Activated T-cell treated with anti-CD3 and anti-CD28 coated beads, Interleukin-2, amount 50 U/mL, for 24 hours (primary cell): ENCODE measurements around the gene ARHGAP26.

Experiments
- DNase-seq: peaks from one replicate; pipeline ENCODE4 v3.0.0-alpha.2; 2020
- H3K27ac Mint-ChIP-seq: 2 replicates; pipeline ENCODE4 v1.8.0; 2020; ENCODE audit warnings: mild to moderate bottlenecking, mixed read lengths
- H3K27me3 Mint-ChIP-seq: 2 replicates; pipeline ENCODE4 v1.8.0; 2020; ENCODE audit warnings: mixed read lengths
- H3K36me3 Mint-ChIP-seq: 2 replicates; pipeline ENCODE4 v1.8.0; 2020; ENCODE audit warnings: low read depth, mixed read lengths
- H3K4me1 Mint-ChIP-seq: 2 replicates; pipeline ENCODE4 v1.8.0; 2020; ENCODE audit warnings: low read depth, mixed read lengths
- H3K4me3 Mint-ChIP-seq: 2 replicates; pipeline ENCODE4 v1.8.0; 2020; ENCODE audit warnings: mild to moderate bottlenecking, moderate library complexity, mixed read lengths
- H3K9me3 Mint-ChIP-seq: 2 replicates; pipeline ENCODE4 v1.8.0; 2020; ENCODE audit warnings: mixed read lengths

ARHGAP26 gene

DNA sequence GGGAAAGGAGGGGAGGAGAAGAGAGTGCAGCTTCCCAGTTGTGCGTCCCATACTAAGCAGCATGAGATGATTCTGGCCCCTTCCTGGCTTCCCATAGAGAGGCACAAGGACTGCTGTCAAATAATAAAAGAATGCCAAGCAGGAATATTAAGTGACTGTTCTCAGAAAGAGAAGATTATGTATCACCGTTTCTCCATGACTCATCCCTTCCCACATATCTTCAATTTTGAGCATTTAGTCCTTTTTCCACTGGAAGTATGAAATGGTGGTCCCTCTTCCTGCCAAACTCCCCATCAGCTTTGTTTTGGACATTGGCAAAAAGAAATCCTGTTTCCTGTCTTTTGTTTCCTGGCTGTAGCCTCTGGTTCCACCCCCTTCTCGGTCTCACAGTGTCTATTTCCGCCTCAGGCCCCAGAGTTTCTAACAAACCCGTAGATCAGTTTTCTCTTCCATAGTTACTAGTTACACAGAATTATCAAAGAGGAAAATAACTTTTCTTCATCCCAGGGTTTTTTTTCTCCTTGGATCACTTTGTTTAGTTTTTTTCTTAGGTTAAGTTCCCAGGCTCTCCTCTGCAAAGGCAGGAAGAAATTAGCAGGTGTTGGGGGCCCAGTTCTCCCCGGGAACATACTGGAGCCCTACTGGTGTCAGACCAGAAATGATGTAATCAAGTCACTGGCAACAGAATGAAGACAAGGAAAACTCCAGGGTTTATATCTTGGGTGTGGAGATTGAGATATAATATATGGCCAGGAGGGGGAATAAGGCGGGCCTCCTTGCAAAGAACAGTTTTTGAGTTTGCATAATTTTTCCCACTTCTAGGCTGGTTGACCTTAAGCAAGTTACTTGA lies 26.4 kb upstream of the ARHGAP26 start:
- no peak overlapping the region for H3K27ac Mint-ChIP-seq
- no peaks in the 10 kb centered on the region for H3K36me3 Mint-ChIP-seq

DNA sequence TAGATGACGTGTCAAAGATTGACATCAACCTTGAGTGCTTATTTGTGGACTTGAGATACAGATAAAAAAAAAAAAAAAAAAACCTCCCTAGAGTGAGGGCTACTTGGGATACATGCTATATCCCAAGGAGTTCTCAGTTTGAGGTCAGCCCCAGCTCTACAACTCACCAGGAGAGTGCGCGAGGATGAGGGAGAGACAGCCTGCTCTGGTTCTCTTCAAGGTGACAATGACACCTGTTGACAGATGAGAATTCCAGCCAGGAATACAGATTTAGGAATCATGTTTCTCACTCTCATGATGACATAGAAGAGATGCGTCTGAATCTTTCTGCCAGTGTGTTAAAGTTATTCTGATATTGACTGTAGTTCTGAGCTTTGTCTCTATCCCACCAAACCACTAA lies 24.9 kb upstream of the ARHGAP26 start:
- no peak overlapping the region for H3K4me3 Mint-ChIP-seq
- no peak overlapping the region for H3K27ac Mint-ChIP-seq
- H3K4me1 Mint-ChIP-seq = peaks cover 26% of the 10 kb centered on the region
- H3K9me3 Mint-ChIP-seq = no peaks in the 10 kb centered on the region
- no peak for DNase-seq
- H3K27me3 Mint-ChIP-seq = no peaks in the 10 kb centered on the region
- H3K36me3 Mint-ChIP-seq = no peaks in the 10 kb centered on the region

More for the DNA sequence above, 26.4 kb upstream of the ARHGAP26 start:
- no peak for DNase-seq
- Mint-ChIP-seq H3K4me1 (peaks cover 13% of the 10 kb centered on the region), H3K27me3 (no peaks in the 10 kb centered on the region), H3K9me3 (no peaks in the 10 kb centered on the region), H3K4me3 (no peak overlapping the region)

DNA sequence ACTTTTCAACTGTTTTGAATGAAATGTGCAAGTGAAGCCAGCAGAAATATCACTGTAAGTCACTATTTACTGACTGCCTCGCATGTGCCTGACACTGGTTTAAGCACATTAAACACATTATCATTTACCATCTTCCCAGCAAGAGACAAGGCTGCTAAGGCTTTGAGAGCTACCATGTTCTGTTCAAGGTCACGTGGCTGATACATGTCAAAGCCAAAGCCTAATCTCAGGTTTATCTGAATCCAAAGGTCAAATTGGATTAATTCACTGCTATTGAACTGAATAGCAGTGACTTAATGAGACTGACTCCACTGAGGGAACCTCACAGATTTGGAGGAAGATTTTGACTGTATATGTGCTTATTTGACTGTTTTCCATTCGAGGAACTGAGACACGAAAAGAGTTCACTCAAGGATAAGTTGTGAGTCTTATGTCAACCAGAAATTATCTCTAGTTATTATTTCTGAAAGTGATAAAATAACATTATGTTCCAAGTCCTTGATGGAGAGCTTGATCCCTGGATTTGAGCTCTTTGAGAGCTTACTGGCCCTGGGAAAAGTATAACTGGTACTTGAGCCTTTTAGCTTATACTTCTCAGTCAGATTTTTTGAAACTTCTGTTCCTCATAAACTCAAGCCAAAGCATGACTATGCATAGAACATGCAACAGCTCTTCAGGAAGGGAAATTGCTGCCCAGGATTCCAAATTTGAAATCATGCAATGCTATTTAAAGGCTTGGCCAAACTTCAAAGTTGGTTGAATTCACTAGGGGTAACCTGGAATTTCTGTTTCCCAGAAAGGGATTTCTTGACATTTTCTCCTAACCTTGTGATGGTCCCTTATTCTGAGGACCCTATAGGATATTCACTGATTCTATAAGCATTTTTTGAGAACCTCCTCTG lies 23.4 kb upstream of the ARHGAP26 start:
- H3K27ac Mint-ChIP-seq = no peak overlapping the region
- no peaks in the 10 kb centered on the region for H3K27me3 Mint-ChIP-seq
- no peaks in the 10 kb centered on the region for H3K36me3 Mint-ChIP-seq
- H3K4me1 Mint-ChIP-seq = peaks cover 26% of the 10 kb centered on the region
- no peaks in the 10 kb centered on the region for H3K9me3 Mint-ChIP-seq
- no peak for DNase-seq
- H3K4me3 Mint-ChIP-seq = no peak overlapping the region

DNA sequence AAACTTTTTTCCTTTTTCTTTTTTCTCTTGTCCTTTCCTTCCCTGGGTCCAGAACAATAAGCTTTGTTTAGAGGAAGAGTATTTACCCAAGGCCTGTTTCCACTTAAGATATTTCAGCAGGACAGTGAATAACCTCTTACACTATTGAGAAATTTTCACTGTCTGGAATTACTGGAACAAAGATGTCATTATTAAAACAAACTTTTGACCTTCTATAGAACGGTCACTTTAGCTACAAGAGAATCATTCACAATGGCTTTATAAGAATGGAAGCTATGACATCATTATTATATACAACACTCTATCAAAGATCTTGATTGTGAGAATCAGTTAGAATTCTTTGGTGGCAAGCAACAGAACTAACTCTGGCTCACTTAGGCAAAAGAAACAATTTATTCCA lies 22.0 kb upstream of the ARHGAP26 start:
- DNase-seq = no peak
- no peaks in the 10 kb centered on the region for H3K36me3 Mint-ChIP-seq
- no peaks in the 10 kb centered on the region for H3K9me3 Mint-ChIP-seq
- H3K27me3 Mint-ChIP-seq = no peaks in the 10 kb centered on the region
- H3K4me1 Mint-ChIP-seq = peaks cover 26% of the 10 kb centered on the region
- no peak overlapping the region for H3K27ac Mint-ChIP-seq
- H3K4me3 Mint-ChIP-seq = no peak overlapping the region

DNA sequence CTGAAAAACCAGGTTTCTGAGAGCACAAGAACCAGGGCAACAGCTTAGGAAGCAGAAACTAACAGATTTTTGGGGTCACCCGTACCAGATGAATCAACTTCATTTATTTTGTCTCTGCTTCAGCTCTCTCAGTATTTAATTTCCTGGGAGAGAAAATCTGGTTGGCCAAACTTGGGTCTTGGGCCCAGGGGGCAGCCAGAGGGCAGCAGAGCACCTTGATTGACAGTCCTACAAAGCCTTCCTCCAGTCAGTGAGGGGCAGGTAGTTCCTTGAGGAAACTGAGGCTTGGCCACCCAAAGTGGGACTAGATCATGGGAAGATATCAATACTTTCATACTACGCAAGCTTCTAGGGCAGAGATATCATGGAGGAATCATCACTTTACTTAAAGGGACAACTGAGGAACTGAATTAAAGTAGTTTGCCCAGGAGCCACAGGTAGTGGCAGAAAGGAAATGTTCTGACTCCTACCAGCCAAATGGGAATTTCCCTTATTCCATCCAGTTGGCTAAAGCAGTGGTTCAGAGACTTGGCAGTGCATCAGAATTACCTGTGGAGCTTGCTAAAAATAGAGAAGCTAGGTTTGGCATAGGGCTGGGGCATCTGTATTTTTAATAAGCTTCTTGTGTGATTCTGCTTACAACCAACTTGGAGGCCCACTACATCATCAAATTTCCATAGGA lies 21.5 kb upstream of the ARHGAP26 start:
- no peak overlapping the region for H3K27ac Mint-ChIP-seq
- H3K27me3 Mint-ChIP-seq = no peaks in the 10 kb centered on the region
- DNase-seq = peak; percentile 67
- H3K4me1 Mint-ChIP-seq = peaks cover 21% of the 10 kb centered on the region
- no peak overlapping the region for H3K4me3 Mint-ChIP-seq
- no peaks in the 10 kb centered on the region for H3K9me3 Mint-ChIP-seq
- H3K36me3 Mint-ChIP-seq = no peaks in the 10 kb centered on the region

DNA sequence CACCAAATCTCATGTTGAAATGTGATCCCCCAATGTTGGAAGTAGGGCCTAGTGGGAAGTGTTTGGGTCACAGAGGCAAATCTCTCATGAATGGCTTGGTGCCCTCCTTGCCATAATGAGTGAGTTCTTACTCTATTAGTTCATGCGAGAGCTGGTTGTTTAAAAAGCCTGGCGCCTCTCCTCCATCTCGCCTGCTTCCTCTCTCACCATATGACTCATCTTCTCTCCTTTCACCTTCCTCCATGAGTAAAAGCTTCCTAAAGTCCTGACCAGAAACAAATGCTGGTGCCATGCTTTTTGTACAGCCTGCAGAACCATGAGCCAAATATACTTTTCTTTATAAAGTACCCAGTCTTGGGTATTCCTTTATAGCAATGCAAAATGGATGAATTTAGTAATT lies 20.9 kb upstream of the ARHGAP26 start:
- H3K9me3 Mint-ChIP-seq = no peaks in the 10 kb centered on the region
- no peaks in the 10 kb centered on the region for H3K36me3 Mint-ChIP-seq
- peak overlapping the region; percentile 9 for H3K27ac Mint-ChIP-seq
- no peaks in the 10 kb centered on the region for H3K27me3 Mint-ChIP-seq
- no peak overlapping the region for H3K4me3 Mint-ChIP-seq
- peaks cover 18% of the 10 kb centered on the region for H3K4me1 Mint-ChIP-seq
- DNase-seq = no peak

DNA sequence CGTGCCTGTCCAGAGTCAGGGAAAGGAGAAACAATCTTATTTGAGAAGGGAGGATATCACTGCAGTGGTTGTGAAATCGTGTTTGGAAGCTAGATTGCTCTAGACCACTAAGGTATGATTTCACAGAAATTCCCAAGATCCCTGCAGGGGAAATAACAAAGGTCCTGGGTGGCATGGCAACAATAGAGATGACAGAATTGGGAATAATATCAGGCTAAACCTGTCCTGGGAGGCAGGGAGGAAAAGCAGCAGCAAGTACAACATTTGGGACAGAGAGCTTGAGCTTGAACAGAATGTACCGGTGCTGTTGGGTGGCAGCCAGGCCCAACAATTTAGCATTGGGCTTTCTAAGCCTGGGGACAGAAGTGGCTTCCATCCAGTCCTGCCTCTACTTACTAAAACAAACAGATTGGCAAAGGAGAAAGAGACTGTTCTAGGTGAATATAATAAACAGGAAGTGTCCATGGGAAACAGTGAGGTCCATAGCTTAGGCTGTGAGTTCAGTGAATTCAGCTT lies 17.0 kb upstream of the ARHGAP26 start:
- Mint-ChIP-seq H3K4me3 (no peak overlapping the region), H3K27me3 (no peaks in the 10 kb centered on the region), H3K9me3 (no peaks in the 10 kb centered on the region), H3K36me3 (no peaks in the 10 kb centered on the region), H3K27ac (no peak overlapping the region), H3K4me1 (peaks cover 28% of the 10 kb centered on the region)
- DNase-seq = no peak

DNA sequence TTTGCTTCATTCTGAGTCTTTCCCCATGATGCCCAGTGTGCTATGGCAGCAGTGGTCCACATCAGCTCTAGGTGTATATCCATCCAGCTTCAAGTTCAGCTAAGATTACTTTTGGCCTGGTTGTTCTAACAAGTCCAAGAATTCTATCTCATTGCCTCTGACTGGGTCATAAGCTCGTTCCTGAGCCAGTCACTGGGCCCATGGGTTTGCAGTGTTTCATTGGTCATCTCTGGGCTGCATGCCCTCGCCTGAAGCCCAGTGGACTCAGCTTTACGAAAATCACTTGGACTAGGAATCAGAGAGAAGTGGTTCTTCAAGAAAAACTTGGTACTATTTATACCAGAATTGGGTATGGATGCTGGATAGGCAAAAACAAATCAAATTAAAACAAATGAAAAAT lies 16.1 kb upstream of the ARHGAP26 start:
- no peak for DNase-seq

DNA sequence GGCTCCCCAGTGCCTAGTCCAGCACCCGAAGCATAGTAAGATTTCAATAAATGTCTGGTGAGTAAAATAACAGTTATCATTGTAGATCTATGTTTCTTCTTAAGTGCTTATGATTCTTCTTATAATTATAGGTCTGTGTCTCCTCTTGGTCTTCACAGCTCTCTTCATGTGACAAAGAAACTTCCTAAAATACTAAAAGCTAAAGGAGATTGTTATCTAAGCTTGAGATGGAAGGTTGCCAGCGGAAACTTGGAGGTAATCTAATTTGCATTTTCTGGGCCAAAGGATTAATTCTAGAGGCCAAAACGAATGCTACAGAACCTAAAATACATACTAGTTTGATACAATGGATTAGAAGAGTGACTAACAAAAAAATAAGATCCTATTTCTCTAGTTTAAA lies 13.6 kb upstream of the ARHGAP26 start:
- Mint-ChIP-seq H3K27ac (no peak overlapping the region), H3K4me3 (no peak overlapping the region), H3K27me3 (no peaks in the 10 kb centered on the region), H3K36me3 (no peaks in the 10 kb centered on the region), H3K4me1 (peaks cover 20% of the 10 kb centered on the region), H3K9me3 (no peaks in the 10 kb centered on the region)
- DNase-seq = no peak

More for the DNA sequence above, 16.1 kb upstream of the ARHGAP26 start:
- Mint-ChIP-seq H3K27me3 (no peaks in the 10 kb centered on the region), H3K4me3 (no peak overlapping the region), H3K4me1 (peaks cover 29% of the 10 kb centered on the region), H3K36me3 (no peaks in the 10 kb centered on the region), H3K9me3 (no peaks in the 10 kb centered on the region), H3K27ac (no peak overlapping the region)

DNA sequence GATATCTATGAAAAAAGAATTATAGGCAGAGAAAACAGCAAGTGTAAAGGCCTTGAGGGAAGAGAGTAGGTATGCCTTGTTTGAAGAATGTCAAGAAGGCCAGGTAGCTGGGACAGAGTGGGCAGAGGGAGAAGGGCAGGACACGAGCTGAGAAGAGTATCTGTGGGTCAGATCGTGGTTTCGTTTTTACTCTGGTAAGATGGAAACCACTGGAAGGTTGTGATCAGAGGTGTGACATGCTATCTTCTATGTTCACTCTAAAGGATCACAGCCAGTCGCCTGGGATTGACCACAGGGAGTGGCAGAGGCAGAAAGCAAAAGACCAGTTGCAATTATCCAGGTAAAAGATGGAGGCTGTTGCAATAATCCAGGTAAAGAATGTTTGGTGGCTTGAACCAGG lies 12.6 kb upstream of the ARHGAP26 start:
- no peak for DNase-seq
- Mint-ChIP-seq H3K27me3 (no peaks in the 10 kb centered on the region), H3K9me3 (no peaks in the 10 kb centered on the region), H3K4me3 (no peak overlapping the region), H3K36me3 (no peaks in the 10 kb centered on the region), H3K27ac (no peak overlapping the region), H3K4me1 (peaks cover 20% of the 10 kb centered on the region)

DNA sequence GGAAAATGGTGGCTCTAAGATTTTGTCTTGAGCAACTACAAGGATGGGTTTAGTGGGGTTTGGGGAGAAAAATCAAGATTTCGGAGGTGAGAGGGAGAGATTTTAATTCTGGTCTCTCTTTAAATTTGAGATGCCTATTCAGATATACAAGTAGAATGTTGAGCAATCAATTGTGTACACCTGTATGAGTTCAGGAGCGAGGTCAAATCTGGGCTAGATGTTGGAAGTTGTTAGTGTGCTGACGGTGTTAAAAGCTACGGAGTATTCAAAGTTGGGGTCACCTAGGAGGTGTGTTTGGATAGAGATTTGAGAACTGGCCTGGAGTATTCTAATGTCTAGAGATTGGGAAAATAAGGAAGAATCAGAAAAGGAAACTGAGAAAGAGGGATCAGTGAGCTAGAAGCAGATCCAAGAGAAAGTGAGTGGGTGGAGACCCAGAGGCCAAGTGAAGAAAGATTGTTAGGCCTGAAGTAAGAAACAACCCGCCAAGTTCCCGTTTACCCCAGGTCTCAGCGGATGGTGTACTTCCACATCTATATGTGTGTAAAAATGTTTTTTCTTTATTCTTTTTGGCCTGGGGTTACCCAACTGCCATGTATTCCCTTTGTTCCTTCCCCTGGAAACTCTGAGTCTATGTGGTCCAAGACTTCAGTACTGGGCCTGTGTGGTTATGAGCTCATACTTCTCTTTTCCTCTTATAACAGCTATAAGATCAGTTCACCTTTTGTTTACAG lies 11.9 kb upstream of the ARHGAP26 start:
- no peak for DNase-seq
- H3K4me1 Mint-ChIP-seq = peaks cover 20% of the 10 kb centered on the region
- H3K27ac Mint-ChIP-seq = no peak overlapping the region
- no peaks in the 10 kb centered on the region for H3K36me3 Mint-ChIP-seq
- no peaks in the 10 kb centered on the region for H3K27me3 Mint-ChIP-seq
- H3K4me3 Mint-ChIP-seq = no peak overlapping the region
- H3K9me3 Mint-ChIP-seq = no peaks in the 10 kb centered on the region

DNA sequence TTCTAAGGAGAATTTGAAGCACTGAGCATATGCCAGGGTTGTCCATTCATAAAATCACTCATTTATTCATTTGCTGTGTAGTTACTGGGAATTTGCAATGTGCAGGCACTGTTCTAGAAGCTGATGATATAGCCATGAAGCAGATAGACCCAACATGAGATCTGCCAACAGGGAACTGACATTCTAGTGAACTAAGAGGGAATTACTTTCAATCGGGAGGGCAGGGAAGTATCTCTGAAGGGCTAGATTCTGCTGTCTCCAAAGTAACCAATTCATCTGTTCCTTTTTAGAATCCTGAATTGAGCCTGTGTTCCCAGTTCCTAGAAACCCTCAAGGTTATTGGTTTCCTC lies 11.4 kb upstream of the ARHGAP26 start:
- no peaks in the 10 kb centered on the region for H3K9me3 Mint-ChIP-seq
- H3K4me3 Mint-ChIP-seq = no peak overlapping the region
- DNase-seq = no peak
- H3K27me3 Mint-ChIP-seq = no peaks in the 10 kb centered on the region
- H3K4me1 Mint-ChIP-seq = peaks cover 20% of the 10 kb centered on the region
- H3K36me3 Mint-ChIP-seq = no peaks in the 10 kb centered on the region
- no peak overlapping the region for H3K27ac Mint-ChIP-seq

DNA sequence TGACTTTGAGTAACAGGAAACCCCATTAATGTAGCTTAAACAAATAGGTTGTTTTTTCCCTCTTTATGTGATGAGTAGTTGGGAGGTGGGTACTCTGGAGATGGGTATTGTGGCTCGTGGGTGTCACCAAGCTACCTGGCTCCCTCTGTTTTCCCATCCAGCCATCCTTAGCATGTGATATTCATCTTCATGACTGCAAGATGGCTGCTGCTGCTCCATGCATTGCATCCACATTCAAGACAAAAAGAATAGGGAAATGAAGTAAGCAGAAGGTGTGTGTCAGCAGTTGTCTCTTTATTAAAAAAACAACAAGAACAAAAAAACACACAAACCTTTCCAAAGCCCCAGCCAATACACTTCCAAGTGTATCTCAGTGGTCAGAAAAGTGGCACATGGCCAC lies 6.5 kb upstream of the ARHGAP26 start:
- DNase-seq = no peak
- no peak overlapping the region for H3K27ac Mint-ChIP-seq
- H3K4me3 Mint-ChIP-seq = no peak overlapping the region
- H3K36me3 Mint-ChIP-seq = no peaks in the 10 kb centered on the region
- no peaks in the 10 kb centered on the region for H3K9me3 Mint-ChIP-seq
- no peaks in the 10 kb centered on the region for H3K27me3 Mint-ChIP-seq
- peaks cover 5% of the 10 kb centered on the region for H3K4me1 Mint-ChIP-seq

DNA sequence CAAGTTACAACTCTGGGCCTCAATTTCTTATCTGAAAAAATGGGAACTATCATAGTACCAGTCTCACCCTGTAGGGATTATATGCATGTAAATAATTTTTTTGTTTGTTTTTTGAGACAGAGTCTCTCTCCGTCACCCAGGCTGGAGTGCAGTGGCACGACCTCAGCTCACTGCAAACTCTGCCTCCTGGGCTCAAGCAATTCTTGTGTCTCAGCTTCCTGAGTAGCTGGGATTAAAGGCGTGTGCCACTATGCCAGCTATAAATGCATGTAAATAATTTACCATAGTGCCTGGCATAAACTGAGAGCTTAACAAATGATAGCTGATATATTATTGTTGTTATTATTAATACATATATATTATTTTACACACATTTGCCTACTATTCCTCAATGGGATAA lies 3.0 kb upstream of the ARHGAP26 start:
- Mint-ChIP-seq H3K27me3 (no peaks in the 10 kb centered on the region), H3K9me3 (no peaks in the 10 kb centered on the region), H3K36me3 (peaks cover 8% of the 10 kb centered on the region), H3K4me3 (no peak overlapping the region), H3K4me1 (peaks cover 23% of the 10 kb centered on the region), H3K27ac (no peak overlapping the region)
- DNase-seq = no peak
